Measurements from ENCODE around the gene PTPRD.

GRCh38 chr9:9605681-9606080 lies 1007.1 kb downstream of the PTPRD start:
- TF ChIP-seq, protein P1, sequence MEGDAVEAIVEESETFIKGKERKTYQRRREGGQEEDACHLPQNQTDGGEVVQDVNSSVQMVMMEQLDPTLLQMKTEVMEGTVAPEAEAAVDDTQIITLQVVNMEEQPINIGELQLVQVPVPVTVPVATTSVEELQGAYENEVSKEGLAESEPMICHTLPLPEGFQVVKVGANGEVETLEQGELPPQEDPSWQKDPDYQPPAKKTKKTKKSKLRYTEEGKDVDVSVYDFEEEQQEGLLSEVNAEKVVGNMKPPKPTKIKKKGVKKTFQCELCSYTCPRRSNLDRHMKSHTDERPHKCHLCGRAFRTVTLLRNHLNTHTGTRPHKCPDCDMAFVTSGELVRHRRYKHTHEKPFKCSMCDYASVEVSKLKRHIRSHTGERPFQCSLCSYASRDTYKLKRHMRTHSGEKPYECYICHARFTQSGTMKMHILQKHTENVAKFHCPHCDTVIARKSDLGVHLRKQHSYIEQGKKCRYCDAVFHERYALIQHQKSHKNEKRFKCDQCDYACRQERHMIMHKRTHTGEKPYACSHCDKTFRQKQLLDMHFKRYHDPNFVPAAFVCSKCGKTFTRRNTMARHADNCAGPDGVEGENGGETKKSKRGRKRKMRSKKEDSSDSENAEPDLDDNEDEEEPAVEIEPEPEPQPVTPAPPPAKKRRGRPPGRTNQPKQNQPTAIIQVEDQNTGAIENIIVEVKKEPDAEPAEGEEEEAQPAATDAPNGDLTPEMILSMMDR (IDR thresholded peaks at IDR 0.05; ENCODE audit: insufficient read depth, low read length, poor library complexity, severe bottlenecking): no peak
- no peak for TF ChIP-seq EZH2phosphoT487 (conservative IDR thresholded peaks at IDR 0.05; ENCODE audit: low read length)
